Measurements from ENCODE around the gene NUDT19. TPM values are rescaled to one million over a fixed set of nuclear protein-coding genes. Genes with fewer than 3 reads are reported as not detected.

NUDT19 gene
- total and polyA plus RNA-seq, 9 of the 15 experiments (the other 6 are each of a cell fraction or from before 2014, with no cell fraction given) = 9.6 to 38.6 (median 14.4) TPM

- no peak for TF ChIP-seq CHD7 (IDR thresholded peaks at IDR 0.05; ENCODE audit: low read depth, low read length)
- TF ChIP-seq ELK3 (CRISPR knock-in tag; IDR thresholded peaks at IDR 0.05) = peak; percentile 88
- TF ChIP-seq POLR2G (IDR thresholded peaks at IDR 0.05; ENCODE audit: low read depth, low read length) = no peak
- no peak for TF ChIP-seq GTF2F1 (IDR thresholded peaks at IDR 0.05; ENCODE audit: low read depth, low read length)
- no peak for TF ChIP-seq HNRNPK (IDR thresholded peaks at IDR 0.05; ENCODE audit: low read depth, low read length, poor library complexity, severe bottlenecking)
- no peak for TF ChIP-seq ZNF780A (CRISPR knock-in tag; IDR thresholded peaks at IDR 0.05)
- TF ChIP-seq HIVEP1 (CRISPR knock-in tag; IDR thresholded peaks at IDR 0.05) = peak; percentile 95
- TF ChIP-seq SMAD2 (IDR thresholded peaks at IDR 0.05; ENCODE audit: low read depth, low read length) = no peak
- TF ChIP-seq, protein P1, sequence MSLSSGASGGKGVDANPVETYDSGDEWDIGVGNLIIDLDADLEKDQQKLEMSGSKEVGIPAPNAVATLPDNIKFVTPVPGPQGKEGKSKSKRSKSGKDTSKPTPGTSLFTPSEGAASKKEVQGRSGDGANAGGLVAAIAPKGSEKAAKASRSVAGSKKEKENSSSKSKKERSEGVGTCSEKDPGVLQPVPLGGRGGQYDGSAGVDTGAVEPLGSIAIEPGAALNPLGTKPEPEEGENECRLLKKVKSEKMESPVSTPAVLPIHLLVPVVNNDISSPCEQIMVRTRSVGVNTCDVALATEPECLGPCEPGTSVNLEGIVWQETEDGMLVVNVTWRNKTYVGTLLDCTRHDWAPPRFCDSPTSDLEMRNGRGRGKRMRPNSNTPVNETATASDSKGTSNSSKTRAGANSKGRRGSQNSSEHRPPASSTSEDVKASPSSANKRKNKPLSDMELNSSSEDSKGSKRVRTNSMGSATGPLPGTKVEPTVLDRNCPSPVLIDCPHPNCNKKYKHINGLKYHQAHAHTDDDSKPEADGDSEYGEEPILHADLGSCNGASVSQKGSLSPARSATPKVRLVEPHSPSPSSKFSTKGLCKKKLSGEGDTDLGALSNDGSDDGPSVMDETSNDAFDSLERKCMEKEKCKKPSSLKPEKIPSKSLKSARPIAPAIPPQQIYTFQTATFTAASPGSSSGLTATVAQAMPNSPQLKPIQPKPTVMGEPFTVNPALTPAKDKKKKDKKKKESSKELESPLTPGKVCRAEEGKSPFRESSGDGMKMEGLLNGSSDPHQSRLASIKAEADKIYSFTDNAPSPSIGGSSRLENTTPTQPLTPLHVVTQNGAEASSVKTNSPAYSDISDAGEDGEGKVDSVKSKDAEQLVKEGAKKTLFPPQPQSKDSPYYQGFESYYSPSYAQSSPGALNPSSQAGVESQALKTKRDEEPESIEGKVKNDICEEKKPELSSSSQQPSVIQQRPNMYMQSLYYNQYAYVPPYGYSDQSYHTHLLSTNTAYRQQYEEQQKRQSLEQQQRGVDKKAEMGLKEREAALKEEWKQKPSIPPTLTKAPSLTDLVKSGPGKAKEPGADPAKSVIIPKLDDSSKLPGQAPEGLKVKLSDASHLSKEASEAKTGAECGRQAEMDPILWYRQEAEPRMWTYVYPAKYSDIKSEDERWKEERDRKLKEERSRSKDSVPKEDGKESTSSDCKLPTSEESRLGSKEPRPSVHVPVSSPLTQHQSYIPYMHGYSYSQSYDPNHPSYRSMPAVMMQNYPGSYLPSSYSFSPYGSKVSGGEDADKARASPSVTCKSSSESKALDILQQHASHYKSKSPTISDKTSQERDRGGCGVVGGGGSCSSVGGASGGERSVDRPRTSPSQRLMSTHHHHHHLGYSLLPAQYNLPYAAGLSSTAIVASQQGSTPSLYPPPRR (CRISPR knock-in tag; IDR thresholded peaks at IDR 0.05; ENCODE audit: borderline replicate concordance) = no peak
- no peak for TF ChIP-seq POLR3A (IDR thresholded peaks at IDR 0.05; ENCODE audit: borderline replicate concordance, extremely low read depth, insufficient read depth, insufficient read length)
These were observed 4.7 kb upstream of the NUDT19 start (continued) for GRCh38 chr19:32686847-32687475.

Data from K562 (cell line).